ENCODE data around the gene GBX1. TPM values are rescaled to one million over a fixed set of nuclear protein-coding genes. Genes with fewer than 3 reads are reported as not detected.

GBX1 gene
- total RNA-seq, 1 donor from 2014 or later, result not detected

DNA sequence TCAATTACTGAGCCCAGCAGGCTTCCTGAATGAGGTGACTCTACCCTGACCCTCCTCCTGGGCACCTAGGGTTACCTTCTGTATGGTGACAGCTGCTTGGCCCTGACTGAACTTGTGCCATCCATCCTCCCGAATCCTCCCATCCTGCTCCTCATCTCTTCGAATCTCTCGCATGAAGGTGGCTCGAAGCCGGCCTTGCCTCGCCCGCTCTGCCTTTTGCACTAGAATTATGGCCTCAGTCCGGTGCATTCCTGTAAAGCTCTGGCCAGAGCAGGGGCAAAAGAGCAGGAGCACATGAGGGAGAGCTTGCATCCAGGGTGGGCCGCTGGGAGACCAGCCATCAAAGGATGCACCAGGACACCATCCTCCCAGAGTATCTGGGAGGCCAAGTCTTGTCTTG, 35.3 kb upstream of the GBX1 start:
- H3K4me3 ChIP-seq (ENCODE audit: low read depth, low read length), result no peak overlapping the region
- TF ChIP-seq, protein P1, sequence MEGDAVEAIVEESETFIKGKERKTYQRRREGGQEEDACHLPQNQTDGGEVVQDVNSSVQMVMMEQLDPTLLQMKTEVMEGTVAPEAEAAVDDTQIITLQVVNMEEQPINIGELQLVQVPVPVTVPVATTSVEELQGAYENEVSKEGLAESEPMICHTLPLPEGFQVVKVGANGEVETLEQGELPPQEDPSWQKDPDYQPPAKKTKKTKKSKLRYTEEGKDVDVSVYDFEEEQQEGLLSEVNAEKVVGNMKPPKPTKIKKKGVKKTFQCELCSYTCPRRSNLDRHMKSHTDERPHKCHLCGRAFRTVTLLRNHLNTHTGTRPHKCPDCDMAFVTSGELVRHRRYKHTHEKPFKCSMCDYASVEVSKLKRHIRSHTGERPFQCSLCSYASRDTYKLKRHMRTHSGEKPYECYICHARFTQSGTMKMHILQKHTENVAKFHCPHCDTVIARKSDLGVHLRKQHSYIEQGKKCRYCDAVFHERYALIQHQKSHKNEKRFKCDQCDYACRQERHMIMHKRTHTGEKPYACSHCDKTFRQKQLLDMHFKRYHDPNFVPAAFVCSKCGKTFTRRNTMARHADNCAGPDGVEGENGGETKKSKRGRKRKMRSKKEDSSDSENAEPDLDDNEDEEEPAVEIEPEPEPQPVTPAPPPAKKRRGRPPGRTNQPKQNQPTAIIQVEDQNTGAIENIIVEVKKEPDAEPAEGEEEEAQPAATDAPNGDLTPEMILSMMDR (conservative IDR thresholded peaks at IDR 0.05; ENCODE audit: low read depth, low read length), result no peak
- DNase-seq (ENCODE audit: low read depth), result no peak

DNA sequence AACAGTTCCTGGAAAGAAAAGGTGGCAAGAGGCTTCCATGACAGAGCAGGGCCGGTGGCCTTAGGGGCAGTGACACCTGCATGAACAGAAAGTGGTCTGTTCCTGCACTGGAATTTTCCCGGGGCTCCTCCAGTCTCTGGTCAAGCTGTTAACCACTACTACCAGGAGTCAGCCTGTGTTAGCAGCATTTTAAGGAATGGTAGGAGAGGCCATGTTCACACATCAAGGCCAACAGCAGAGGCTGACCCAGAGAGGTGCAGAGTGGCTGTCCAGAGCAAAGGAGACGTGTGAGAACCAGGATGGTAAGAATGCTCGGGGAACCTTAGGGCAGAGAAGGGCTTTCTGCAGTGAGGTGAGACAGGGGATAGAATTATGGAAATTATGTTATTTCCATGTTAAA, 34.3 kb upstream of the GBX1 start:
- no peak overlapping the region for H3K4me3 ChIP-seq (ENCODE audit: low read depth, low read length)
- TF ChIP-seq, protein P1 (conservative IDR thresholded peaks at IDR 0.05; ENCODE audit: low read depth, low read length), result no peak
- no peak for DNase-seq (ENCODE audit: low read depth)

DNA sequence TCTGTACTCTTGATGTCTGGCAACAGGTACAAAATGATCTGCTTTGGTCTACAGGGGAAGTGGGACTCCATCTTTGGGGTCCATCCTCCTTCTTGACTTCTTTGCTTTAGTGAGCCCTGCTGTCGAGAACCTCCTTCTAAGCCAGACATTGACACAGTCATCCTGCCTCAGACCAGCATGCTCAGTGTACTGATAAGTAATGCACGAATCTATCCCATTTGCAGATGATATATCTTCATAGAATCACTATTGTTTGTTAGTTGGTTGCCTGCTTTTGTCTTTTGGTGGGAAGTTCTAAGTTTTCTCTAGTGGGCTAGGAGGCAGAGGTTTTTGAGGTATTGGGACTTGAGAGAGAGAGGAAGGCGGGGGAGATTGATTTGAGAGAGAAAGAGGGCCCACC, 33.9 kb upstream of the GBX1 start:
- H3K4me3 ChIP-seq (ENCODE audit: low read depth, low read length), result no peak overlapping the region
- TF ChIP-seq, protein P1 (conservative IDR thresholded peaks at IDR 0.05; ENCODE audit: low read depth, low read length), result no peak
- no peak for DNase-seq (ENCODE audit: low read depth)

DNA sequence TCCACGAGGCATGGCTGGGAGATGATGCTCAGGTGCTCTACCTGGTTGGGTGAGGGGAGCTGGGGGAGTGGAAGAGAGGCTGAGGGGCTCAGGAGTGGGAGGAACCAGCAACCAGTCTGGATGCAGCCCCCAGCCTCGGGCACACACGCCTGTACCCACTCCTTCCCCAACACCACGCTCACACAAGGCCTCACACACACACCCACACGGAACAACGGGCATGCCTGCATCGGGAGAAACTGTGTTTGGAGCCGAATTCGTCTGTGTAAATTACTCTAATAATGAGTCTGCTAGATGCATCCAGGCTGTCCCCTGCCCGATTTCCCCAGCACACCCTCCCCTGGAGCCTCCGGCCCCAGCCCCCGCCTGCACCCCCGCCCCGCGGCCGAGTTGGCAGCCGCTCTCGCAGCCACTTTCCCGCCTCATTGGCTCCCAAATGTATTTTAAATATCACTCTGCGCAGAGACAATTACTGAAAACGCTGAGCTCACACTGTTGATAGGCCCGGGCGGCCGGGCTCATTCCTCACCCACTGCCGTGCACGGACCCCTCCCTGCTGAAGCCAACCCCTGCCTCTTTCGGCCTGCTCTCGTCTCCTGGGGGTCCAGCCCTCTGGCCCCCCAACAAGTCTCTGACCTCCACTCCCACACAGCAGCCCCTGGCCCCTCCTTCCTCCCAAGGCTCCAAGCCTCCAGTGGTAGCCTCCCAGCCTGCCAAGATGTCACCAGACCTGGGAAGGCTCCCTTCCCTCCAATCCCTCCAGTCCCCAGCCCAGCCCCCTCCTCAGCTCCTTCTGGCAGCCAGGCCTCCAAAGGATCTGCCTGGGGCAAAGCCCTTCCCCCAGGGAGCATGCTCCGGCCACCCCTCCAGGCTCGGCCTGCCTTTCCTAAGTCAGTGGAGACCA, 31.7 kb upstream of the GBX1 start:
- TF ChIP-seq, protein P1 (conservative IDR thresholded peaks at IDR 0.05; ENCODE audit: low read depth, low read length), result no peak
- DNase-seq (ENCODE audit: low read depth), result no peak
- H3K4me3 ChIP-seq (ENCODE audit: low read depth, low read length), result no peak overlapping the region

DNA sequence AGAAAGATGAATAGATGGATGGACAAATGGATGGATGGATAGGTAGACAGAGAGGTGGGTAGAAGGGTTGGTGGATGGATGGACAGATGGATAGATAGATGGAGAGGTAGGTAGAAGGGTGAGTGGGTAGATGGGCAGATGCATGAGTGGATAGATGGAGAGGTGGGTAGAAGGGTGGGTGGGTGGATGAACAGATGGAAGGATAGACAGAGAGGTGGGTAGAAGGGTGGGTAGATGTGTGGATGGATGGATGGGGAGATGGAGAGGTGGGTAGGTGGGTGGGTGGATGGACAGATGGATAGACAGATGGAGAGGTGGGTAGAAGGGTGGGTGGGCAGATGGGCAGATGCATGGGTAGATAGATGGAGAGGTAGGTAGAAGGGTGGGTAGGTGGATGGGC, 30.4 kb upstream of the GBX1 start:
- TF ChIP-seq, protein P1 (conservative IDR thresholded peaks at IDR 0.05; ENCODE audit: low read depth, low read length), result no peak
- DNase-seq (ENCODE audit: low read depth), result no peak
- no peak overlapping the region for H3K4me3 ChIP-seq (ENCODE audit: low read depth, low read length)

DNA sequence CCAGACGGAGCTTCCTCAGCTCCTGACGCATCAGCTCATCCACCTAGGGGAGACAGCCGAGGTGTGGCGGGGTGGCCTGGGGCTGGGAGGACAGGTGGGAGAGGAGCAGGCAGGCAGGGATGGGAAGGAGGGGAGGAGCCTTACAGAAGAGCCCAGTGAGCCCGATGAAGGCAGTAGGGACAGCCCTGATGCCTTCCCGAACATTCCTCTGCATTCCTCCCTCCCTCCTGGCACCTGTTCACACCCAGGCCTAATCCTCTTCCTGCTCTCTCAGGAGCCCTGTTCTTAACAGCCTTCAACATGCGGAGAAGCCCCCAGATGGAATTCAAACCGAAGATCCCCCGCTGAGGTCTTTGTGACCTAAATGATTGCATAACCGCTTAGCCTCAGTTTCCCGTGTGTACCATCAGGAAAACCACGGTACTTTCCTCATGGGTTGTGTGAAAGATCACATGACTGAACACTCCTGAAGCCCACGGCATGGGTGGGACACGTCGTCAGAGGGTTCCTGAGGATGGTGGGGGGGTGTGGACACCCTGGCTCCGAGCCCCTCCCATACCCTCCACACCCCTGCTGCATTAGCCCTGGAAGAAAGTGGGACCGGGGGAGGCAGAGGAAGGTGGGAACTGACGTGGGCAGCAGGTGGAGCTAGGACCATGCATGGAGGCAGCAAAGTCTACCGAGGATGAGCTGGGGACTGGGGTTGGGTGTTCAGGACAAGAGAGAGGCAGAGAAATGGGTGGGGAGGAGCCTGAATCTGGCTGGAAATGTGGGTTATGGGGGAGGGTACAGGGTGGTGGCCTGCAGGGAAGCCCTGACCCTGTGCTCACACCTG, 28.3 kb upstream of the GBX1 start:
- TF ChIP-seq, protein P1 (conservative IDR thresholded peaks at IDR 0.05; ENCODE audit: low read depth, low read length), result no peak
- no peak overlapping the region for H3K4me3 ChIP-seq (ENCODE audit: low read depth, low read length)
- DNase-seq (ENCODE audit: low read depth), result no peak
